ENCODE data around the gene NQO2. TPM values are rescaled to one million over a fixed set of nuclear protein-coding genes. Genes with fewer than 3 reads are reported as not detected.

Gene NQO2
- total RNA-seq, 4 donors from 2014 or later, result 24.4 to 40.5 (median 36.7) TPM

- 0% methylated on average over 48 to 54 of the region's 64 CpGs for WGBS, 2 donors
- H3K4me3 ChIP-seq (ENCODE audit: low read depth, poor library complexity, severe bottlenecking), result peak overlapping the region; percentile 78
- intact Hi-C loops (cut with DNase I; ENCODE audit: low total_unique reads), result no loop called here
- no peak for TF ChIP-seq POLR2A (IDR thresholded peaks at IDR 0.05)
- TF ChIP-seq CTCF (IDR thresholded peaks at IDR 0.05), result no peak
- peak; percentile 91 to 98 for DNase-seq (ENCODE audit: low spot score in 2 of 2)
Measured at GRCh38 chr6:2988426-2989331, 11.0 kb upstream of the NQO2 start.

- intact Hi-C loops (cut with DNase I; ENCODE audit: low total_unique reads), result no loop called here
- DNase-seq (ENCODE audit: low spot score in 2 of 2), result peak; percentile 83 to 94
- TF ChIP-seq CTCF (IDR thresholded peaks at IDR 0.05), result no peak
- peak in 1 of 2 donors; percentile 76 for TF ChIP-seq POLR2A (IDR thresholded peaks at IDR 0.05)
- peak overlapping the region; percentile 78 for H3K4me3 ChIP-seq (ENCODE audit: low read depth, poor library complexity, severe bottlenecking)
- 0% methylated on average over 22 of the region's 22 CpGs for WGBS, 2 donors
Measured at GRCh38 chr6:2989332-2990247, 10.1 kb upstream of the NQO2 start.

GRCh38 chr6:2990248-2990931 lies 9.3 kb upstream of the NQO2 start:
- no peak for TF ChIP-seq POLR2A (IDR thresholded peaks at IDR 0.05)
- TF ChIP-seq CTCF (IDR thresholded peaks at IDR 0.05), result no peak
- 30 to 36% methylated on average over 19 of the region's 19 CpGs for WGBS, 2 donors
- intact Hi-C loops (cut with DNase I; ENCODE audit: low total_unique reads), result no loop called here
- peak overlapping the region; percentile 40 for H3K4me3 ChIP-seq (ENCODE audit: low read depth, poor library complexity, severe bottlenecking)
- DNase-seq (ENCODE audit: low spot score in 2 of 2), result no peak

GRCh38 chr6:2990932-2991506 lies 8.7 kb upstream of the NQO2 start:
- no peak for DNase-seq (ENCODE audit: low spot score in 2 of 2)
- TF ChIP-seq CTCF (IDR thresholded peaks at IDR 0.05) (no peak), POLR2A (IDR thresholded peaks at IDR 0.05) (no peak)
- WGBS, 2 donors, result 28 to 51% methylated on average over 10 of the region's 10 CpGs
- H3K4me3 ChIP-seq (ENCODE audit: low read depth, poor library complexity, severe bottlenecking), result no peak overlapping the region
- intact Hi-C loops (cut with DNase I; ENCODE audit: low total_unique reads), result no loop called here

GRCh38 chr6:2992330-2992979 lies 7.2 kb upstream of the NQO2 start:
- no peak for DNase-seq (ENCODE audit: low spot score in 2 of 2)
- TF ChIP-seq POLR2A (IDR thresholded peaks at IDR 0.05) (no peak), CTCF (IDR thresholded peaks at IDR 0.05) (no peak)
- intact Hi-C loops (cut with DNase I; ENCODE audit: low total_unique reads), result no loop called here

More at GRCh38 chr6:2992330-2992979, 7.2 kb upstream of the NQO2 start:
- 85 to 90% methylated on average over 6 of the region's 6 CpGs for WGBS, 2 donors
- no peak overlapping the region for H3K4me3 ChIP-seq (ENCODE audit: low read depth, poor library complexity, severe bottlenecking)

Data from lower leg skin (tissue), 4 donors.